ENCODE results near the gene GFRA1.

Gene GFRA1

DNA sequence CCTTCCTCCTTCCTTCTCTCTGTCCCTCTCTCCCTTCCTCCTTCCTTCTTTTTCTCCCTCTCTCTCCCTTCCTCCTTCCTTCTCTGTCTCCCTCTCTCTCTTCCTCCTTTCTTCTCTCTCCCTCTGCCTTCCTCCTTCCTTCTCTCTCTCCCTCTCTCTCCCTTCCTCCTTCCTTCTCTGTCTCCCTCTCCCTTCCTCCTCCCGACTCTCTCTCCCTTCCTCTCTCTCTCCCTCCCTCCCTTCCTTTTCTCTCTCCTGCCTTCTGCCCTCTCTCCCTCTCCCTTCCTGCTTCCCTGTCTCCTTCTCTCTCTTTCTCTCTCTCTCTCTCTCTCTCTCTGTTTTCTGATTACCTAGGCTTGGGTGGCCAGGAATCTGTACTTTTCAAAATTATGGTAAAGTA lies 16.6 kb upstream of the GFRA1 start:
- Histone ChIP-seq H2BK5ac (ENCODE audit: low read length) (no peak overlapping the region), H2AK5ac (ENCODE audit: low read depth, low read length) (no peak overlapping the region), H3K36me3 (replicated peaks in 1 of 2; ENCODE audit: control insufficient read depth in 2 of 2, insufficient read depth in 2 of 2, low read length in 2 of 2) (no peaks in the 10 kb centered on the region), H2BK15ac (ENCODE audit: low read length) (no peak overlapping the region), H2AFZ (ENCODE audit: low read length) (no peak overlapping the region), H3K18ac (ENCODE audit: low read length) (no peak overlapping the region), H4K91ac (ENCODE audit: low read depth, low read length, poor library complexity) (no peak overlapping the region), H2BK120ac (ENCODE audit: low read depth, low read length) (no peak overlapping the region), H3K4me1 (ENCODE audit: control insufficient read depth in 2 of 2, insufficient read depth in 1 of 2, low read depth in 1 of 2, low read length in 2 of 2) (peaks cover 0 to 1% of the 10 kb centered on the region in 2 donors), H3K27me3 (ENCODE audit: control insufficient read depth in 3 of 3, insufficient read depth in 3 of 3, low read depth in 1 of 3, low read length in 3 of 3) (no peaks in the 10 kb centered on the region), H3K4ac (ENCODE audit: low read length) (no peak overlapping the region), H3K14ac (ENCODE audit: low read length) (no peak overlapping the region), H3K79me1 (ENCODE audit: low read depth, low read length) (no peaks in the 10 kb centered on the region), H3K9ac (ENCODE audit: low read depth, low read length, poor library complexity) (no peak overlapping the region), H4K8ac (ENCODE audit: low read depth, low read length) (no peak overlapping the region), H3K9me3 (replicated peaks in 1 of 2; ENCODE audit: control insufficient read depth in 2 of 2, insufficient read depth in 1 of 2, low read depth in 1 of 2, low read length in 2 of 2) (no peaks in the 10 kb centered on the region), H3K27ac (replicated peaks; ENCODE audit: low read length) (no peak overlapping the region), H2BK12ac (ENCODE audit: low read length) (no peak overlapping the region), H3K4me3 (ENCODE audit: low read length in 2 of 2) (no peak overlapping the region), H3K4me2 (ENCODE audit: insufficient read depth, low read length, poor library complexity, severe bottlenecking) (no peak overlapping the region), H3K23ac (ENCODE audit: low read depth, low read length, poor library complexity) (no peak overlapping the region)
- no CpG with 5 or more reads among the region's 1 CpG for WGBS, 2 donors (ENCODE audit: extremely low coverage in 2 of 2, insufficient read length in 2 of 2, insufficient replicate concordance in 1 of 2)
- DNase-seq (ENCODE audit: low spot score) = no peak

DNA sequence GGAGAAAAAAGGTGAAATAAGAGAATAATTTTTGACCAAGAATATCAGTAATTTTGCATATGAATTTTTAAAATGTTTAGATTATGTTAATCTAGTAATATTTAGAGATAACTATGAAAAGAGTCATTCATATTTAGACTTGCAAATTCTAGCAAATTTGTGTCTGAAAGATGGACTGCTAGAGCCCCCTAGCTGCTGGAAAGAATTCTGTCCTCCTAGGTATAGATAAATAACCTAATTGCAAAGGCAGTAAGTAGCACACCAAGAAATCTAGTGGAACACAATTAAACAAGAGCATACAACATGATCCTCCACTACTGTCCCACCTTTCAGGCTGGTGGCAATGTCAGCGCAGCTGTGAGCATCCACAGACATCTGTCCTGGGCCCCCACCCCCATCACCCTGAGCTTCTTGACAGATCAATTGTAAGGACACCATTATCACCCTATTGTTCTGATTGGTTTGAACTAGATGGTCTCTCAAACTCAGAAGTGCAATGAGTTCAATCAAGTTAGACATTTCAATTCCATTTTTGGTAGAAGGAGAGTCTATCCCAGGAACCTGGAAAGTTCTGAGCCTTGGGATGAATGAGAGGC lies 15.0 kb upstream of the GFRA1 start:
- Histone ChIP-seq H2BK12ac (ENCODE audit: low read length) (no peak overlapping the region), H3K9ac (ENCODE audit: low read depth, low read length, poor library complexity) (no peak overlapping the region), H3K79me1 (ENCODE audit: low read depth, low read length) (no peaks in the 10 kb centered on the region), H3K4me1 (ENCODE audit: control insufficient read depth in 2 of 2, insufficient read depth in 1 of 2, low read depth in 1 of 2, low read length in 2 of 2) (peaks cover 0 to 1% of the 10 kb centered on the region in 2 donors), H2AK5ac (ENCODE audit: low read depth, low read length) (no peak overlapping the region), H3K23ac (ENCODE audit: low read depth, low read length, poor library complexity) (no peak overlapping the region), H2BK15ac (ENCODE audit: low read length) (no peak overlapping the region), H3K36me3 (replicated peaks in 1 of 2; ENCODE audit: control insufficient read depth in 2 of 2, insufficient read depth in 2 of 2, low read length in 2 of 2) (no peaks in the 10 kb centered on the region), H3K18ac (ENCODE audit: low read length) (peak overlapping the region; percentile 63), H3K9me3 (replicated peaks in 1 of 2; ENCODE audit: control insufficient read depth in 2 of 2, insufficient read depth in 1 of 2, low read depth in 1 of 2, low read length in 2 of 2) (no peaks in the 10 kb centered on the region), H3K14ac (ENCODE audit: low read length) (no peak overlapping the region), H2BK5ac (ENCODE audit: low read length) (no peak overlapping the region), H3K27ac (replicated peaks; ENCODE audit: low read length) (no peak overlapping the region), H2AFZ (ENCODE audit: low read length) (no peak overlapping the region), H3K4me2 (ENCODE audit: insufficient read depth, low read length, poor library complexity, severe bottlenecking) (no peak overlapping the region), H3K27me3 (ENCODE audit: control insufficient read depth in 3 of 3, insufficient read depth in 3 of 3, low read depth in 1 of 3, low read length in 3 of 3) (peaks cover 0 to 3% (median 0%) of the 10 kb centered on the region in 3 experiments), H4K91ac (ENCODE audit: low read depth, low read length, poor library complexity) (no peak overlapping the region), H3K4ac (ENCODE audit: low read length) (no peak overlapping the region), H3K4me3 (ENCODE audit: low read length in 2 of 2) (no peak overlapping the region), H2BK120ac (ENCODE audit: low read depth, low read length) (no peak overlapping the region), H4K8ac (ENCODE audit: low read depth, low read length) (no peak overlapping the region)
- WGBS, 2 donors (ENCODE audit: extremely low coverage in 2 of 2, insufficient read length in 2 of 2, insufficient replicate concordance in 1 of 2) = no CpG with 5 or more reads among the region's 1 CpG
- no peak for DNase-seq (ENCODE audit: low spot score)

DNA sequence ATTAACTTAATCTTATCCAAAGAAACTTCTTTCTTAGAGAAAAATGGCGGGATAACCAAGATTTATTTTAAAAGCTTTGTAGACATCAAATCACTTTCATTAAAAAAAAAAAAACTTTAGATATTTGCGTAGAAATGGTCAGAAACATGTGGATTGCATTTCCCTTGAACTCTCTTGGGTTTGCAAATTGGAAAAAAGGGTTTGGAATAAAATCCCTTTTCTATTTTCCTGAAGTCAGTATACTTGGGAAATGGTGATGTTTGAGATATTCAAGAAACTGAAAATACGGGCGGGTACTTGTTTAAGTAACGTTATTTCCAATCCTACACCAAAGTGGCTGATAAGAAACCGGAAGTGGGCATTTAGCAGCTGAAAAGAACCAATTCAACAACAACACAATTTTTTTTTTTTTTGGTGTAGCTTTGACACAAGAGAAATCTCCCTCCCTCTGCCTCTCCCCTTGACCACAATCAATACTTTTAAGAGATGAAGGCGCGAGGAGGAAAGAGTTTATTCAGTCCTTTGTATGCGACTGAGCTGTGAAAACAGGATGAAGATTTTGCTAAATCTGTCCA lies 13.7 kb upstream of the GFRA1 start:
- Histone ChIP-seq H3K79me1 (ENCODE audit: low read depth, low read length) (no peaks in the 10 kb centered on the region), H3K9me3 (replicated peaks in 1 of 2; ENCODE audit: control insufficient read depth in 2 of 2, insufficient read depth in 1 of 2, low read depth in 1 of 2, low read length in 2 of 2) (no peaks in the 10 kb centered on the region), H3K27ac (replicated peaks; ENCODE audit: low read length) (no peak overlapping the region)

DNA sequence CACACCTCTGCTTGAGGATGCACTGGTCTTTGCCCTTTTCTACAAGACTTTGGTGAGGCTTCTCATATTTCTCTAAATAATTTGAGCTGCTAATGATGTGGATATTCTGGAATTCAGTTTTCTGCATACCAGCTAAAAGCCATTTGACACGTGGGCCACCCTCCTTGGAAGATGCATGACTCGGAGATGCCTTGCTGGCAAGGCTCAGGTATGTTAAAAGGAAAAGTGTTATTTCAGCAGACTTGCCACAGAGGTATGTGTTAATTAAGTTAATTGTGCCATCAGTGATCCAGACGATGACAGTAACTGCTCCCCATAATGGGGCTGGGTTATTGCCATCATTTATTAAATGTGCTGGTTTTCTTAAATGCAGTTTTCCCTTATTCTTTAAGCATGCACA lies 8.8 kb upstream of the GFRA1 start:
- Histone ChIP-seq H3K27me3 (ENCODE audit: control insufficient read depth in 3 of 3, insufficient read depth in 3 of 3, low read depth in 1 of 3, low read length in 3 of 3) (peaks cover 0 to 7% (median 0%) of the 10 kb centered on the region in 3 experiments), H3K79me1 (ENCODE audit: low read depth, low read length) (no peaks in the 10 kb centered on the region), H2BK12ac (ENCODE audit: low read length) (no peak overlapping the region), H3K9ac (ENCODE audit: low read depth, low read length, poor library complexity) (no peak overlapping the region), H2AK5ac (ENCODE audit: low read depth, low read length) (no peak overlapping the region), H3K4me2 (ENCODE audit: insufficient read depth, low read length, poor library complexity, severe bottlenecking) (no peak overlapping the region), H3K18ac (ENCODE audit: low read length) (no peak overlapping the region), H3K9me3 (replicated peaks in 1 of 2; ENCODE audit: control insufficient read depth in 2 of 2, insufficient read depth in 1 of 2, low read depth in 1 of 2, low read length in 2 of 2) (no peaks in the 10 kb centered on the region), H3K4me3 (ENCODE audit: low read length in 2 of 2) (no peak overlapping the region), H2BK120ac (ENCODE audit: low read depth, low read length) (no peak overlapping the region), H3K23ac (ENCODE audit: low read depth, low read length, poor library complexity) (no peak overlapping the region), H2BK15ac (ENCODE audit: low read length) (no peak overlapping the region), H3K4ac (ENCODE audit: low read length) (no peak overlapping the region), H3K4me1 (ENCODE audit: control insufficient read depth in 2 of 2, insufficient read depth in 1 of 2, low read depth in 1 of 2, low read length in 2 of 2) (peaks cover 0 to 5% of the 10 kb centered on the region in 2 donors), H3K36me3 (replicated peaks in 1 of 2; ENCODE audit: control insufficient read depth in 2 of 2, insufficient read depth in 2 of 2, low read length in 2 of 2) (no peaks in the 10 kb centered on the region), H4K8ac (ENCODE audit: low read depth, low read length) (no peak overlapping the region), H3K27ac (replicated peaks; ENCODE audit: low read length) (no peak overlapping the region), H4K91ac (ENCODE audit: low read depth, low read length, poor library complexity) (no peak overlapping the region), H2AFZ (ENCODE audit: low read length) (no peak overlapping the region), H3K14ac (ENCODE audit: low read length) (no peak overlapping the region), H2BK5ac (ENCODE audit: low read length) (no peak overlapping the region)
- WGBS, 2 donors (ENCODE audit: extremely low coverage in 2 of 2, insufficient read length in 2 of 2, insufficient replicate concordance in 1 of 2) = no CpG with 5 or more reads among the region's 3 CpGs
- DNase-seq (ENCODE audit: low spot score) = no peak

More for the DNA sequence above, 13.7 kb upstream of the GFRA1 start:
- H3K9ac ChIP-seq (ENCODE audit: low read depth, low read length, poor library complexity) = no peak overlapping the region
- H2BK12ac ChIP-seq (ENCODE audit: low read length) = no peak overlapping the region
- H3K4ac ChIP-seq (ENCODE audit: low read length) = no peak overlapping the region
- no peak overlapping the region for H2BK5ac ChIP-seq (ENCODE audit: low read length)
- peaks cover 0 to 3% (median 0%) of the 10 kb centered on the region in 3 experiments for H3K27me3 ChIP-seq (ENCODE audit: control insufficient read depth in 3 of 3, insufficient read depth in 3 of 3, low read depth in 1 of 3, low read length in 3 of 3)
- H3K14ac ChIP-seq (ENCODE audit: low read length) = no peak overlapping the region
- H3K4me3 ChIP-seq (ENCODE audit: low read length in 2 of 2) = no peak overlapping the region
- no peak overlapping the region for H2BK120ac ChIP-seq (ENCODE audit: low read depth, low read length)
- peaks cover 0 to 1% of the 10 kb centered on the region in 2 donors for H3K4me1 ChIP-seq (ENCODE audit: control insufficient read depth in 2 of 2, insufficient read depth in 1 of 2, low read depth in 1 of 2, low read length in 2 of 2)
- H3K36me3 ChIP-seq (replicated peaks in 1 of 2; ENCODE audit: control insufficient read depth in 2 of 2, insufficient read depth in 2 of 2, low read length in 2 of 2) = no peaks in the 10 kb centered on the region
- H3K18ac ChIP-seq (ENCODE audit: low read length) = no peak overlapping the region
- no peak overlapping the region for H2AK5ac ChIP-seq (ENCODE audit: low read depth, low read length)
- DNase-seq (ENCODE audit: low spot score) = no peak
- H3K23ac ChIP-seq (ENCODE audit: low read depth, low read length, poor library complexity) = no peak overlapping the region
- no peak overlapping the region for H2BK15ac ChIP-seq (ENCODE audit: low read length)
- WGBS, 2 donors (ENCODE audit: extremely low coverage in 2 of 2, insufficient read length in 2 of 2, insufficient replicate concordance in 1 of 2) = no CpG with 5 or more reads among the region's 9 CpGs
- no peak overlapping the region for H4K8ac ChIP-seq (ENCODE audit: low read depth, low read length)
- peak overlapping the region; percentile 10 for H2AFZ ChIP-seq (ENCODE audit: low read length)
- H3K4me2 ChIP-seq (ENCODE audit: insufficient read depth, low read length, poor library complexity, severe bottlenecking) = no peak overlapping the region
- H4K91ac ChIP-seq (ENCODE audit: low read depth, low read length, poor library complexity) = no peak overlapping the region
